ENCODE data around the gene CSRP1.
"Not testable (repeated sequence)": the region's sequence is repeated elsewhere in the genome, so short reads cannot be mapped to it uniquely, and the experiment has no call there.

Gene CSRP1

DNA sequence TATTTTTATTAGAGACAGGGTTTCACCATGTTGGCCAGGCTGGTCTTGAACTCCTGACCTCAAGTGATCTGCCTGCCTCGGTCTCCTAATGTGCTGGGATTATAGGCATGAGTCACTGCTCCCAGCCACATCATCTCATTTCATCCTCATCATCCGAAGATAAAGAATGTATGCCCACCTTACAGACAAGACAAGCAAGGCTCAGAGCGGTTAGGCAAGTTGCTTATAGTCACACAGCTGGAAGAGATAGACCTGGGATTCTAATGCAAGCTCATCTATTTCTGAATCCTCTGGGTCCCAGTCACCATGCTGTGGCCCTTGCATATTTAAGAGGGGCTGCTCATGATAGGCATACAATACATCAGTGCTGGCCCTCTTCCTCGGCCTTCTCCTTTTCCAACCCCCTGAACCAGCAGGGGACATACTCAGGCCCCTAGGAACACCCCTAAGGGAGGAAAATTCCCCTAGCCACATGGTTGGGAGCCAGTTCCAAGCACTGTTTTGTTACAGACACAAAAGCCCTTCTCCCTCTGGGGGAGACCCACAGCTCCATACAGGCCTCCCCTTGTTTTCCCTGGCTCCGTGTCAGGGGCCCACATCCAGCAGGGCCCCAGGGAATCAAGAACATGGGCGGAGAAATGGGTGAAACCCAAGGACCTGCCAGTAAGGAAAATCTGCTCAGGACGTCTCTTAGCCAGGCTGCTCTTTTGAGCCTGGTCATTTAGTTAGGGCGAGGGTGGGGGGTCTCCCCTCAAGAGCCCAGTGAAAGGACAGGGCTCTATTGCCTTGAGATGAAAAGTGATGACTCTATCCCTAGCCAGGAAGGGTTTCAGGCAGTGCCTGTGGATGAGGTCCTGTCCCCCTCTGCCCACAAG lies 6.9 kb downstream of the CSRP1 start:
- peak in 54 of 56 donors; percentile 41 to 94 (median 83) for DNase-seq

DNA sequence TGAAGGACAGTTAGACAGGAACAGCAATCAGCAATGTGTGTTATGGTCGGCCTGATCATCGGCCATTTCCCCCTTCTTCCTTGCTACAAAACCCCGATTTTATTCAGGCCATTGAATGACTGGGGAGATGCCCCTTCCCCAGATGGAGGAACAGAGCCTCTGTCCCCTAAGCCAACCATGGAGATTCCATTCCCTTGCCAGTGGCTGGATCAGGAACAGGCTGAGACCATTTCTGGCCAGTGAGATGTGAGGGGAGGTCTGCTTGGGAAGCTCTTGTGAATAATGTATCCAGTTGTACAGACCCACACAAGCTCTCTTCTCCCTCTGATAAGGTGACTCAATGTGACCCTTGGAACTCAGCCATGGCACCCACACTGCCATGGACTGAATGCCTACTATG lies 7.7 kb downstream of the CSRP1 start:
- no peak for DNase-seq

DNA sequence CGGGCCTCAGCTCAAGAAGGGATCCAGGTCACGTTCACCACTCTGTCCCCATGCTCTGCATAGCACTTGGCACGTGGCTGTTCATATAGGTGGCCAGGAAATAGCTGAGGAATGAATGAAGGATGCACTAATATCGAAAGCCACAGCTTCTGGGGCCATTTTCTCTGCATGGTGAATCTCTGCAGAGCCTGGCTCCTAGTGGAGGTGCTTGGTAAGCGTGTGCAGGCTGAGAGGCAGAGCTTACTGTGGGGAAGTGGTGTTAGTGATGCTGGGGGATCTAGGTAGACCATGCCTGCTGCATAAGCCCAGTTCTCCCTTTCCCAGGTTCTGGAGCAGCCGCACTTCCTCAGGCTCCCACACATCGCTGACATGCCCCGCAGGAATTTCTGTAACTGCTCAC lies 8.3 kb downstream of the CSRP1 start:
- no peak for DNase-seq

DNA sequence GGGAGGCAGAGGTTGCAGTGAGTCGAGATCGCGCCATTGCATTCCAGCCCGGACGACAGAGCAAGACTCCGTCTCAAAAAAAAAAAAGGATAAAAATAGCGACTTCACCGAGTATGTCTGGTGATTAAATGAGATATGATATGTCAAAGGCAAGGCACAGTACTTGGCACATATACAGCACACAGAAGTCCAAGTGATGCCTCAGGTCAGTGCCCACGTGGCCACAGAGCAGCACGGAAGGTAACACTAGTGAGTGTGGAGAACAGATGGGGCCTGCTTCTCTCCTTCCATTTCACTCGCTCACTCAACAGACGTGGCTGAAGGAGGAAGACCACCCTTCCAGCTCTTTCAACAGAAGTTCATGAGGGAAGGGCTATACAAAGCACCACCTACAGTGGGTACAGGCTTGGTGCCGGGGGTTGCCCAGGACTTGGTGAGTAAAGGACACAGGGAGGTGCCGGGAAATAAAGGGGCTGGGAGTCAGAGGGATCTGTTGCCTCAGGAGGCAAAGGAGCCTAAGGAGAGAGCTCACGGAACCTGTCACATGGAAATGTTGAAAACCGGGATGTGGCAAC lies 8.9 kb downstream of the CSRP1 start:
- no peak for DNase-seq

DNA sequence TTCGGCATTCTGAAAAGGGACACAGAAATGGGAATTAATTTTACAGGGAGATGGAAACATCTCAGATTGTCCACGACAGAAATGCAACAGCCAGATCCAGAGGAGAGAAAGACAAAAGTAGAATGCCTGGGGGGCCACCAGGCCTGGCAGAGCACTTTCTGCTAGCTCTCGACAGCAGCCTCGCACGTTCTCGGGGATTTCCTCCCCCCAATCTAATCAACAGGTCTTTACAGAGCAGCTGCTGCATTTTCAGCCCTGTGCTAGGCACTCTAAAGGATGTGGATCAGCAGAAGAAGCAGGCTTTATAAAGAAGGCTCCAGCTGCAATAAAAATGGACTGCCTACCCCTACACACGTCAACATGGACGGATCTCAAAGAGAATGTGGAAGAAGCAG lies 10.6 kb downstream of the CSRP1 start:
- DNase-seq: peak in 1 of 56 donors; percentile 53

DNA sequence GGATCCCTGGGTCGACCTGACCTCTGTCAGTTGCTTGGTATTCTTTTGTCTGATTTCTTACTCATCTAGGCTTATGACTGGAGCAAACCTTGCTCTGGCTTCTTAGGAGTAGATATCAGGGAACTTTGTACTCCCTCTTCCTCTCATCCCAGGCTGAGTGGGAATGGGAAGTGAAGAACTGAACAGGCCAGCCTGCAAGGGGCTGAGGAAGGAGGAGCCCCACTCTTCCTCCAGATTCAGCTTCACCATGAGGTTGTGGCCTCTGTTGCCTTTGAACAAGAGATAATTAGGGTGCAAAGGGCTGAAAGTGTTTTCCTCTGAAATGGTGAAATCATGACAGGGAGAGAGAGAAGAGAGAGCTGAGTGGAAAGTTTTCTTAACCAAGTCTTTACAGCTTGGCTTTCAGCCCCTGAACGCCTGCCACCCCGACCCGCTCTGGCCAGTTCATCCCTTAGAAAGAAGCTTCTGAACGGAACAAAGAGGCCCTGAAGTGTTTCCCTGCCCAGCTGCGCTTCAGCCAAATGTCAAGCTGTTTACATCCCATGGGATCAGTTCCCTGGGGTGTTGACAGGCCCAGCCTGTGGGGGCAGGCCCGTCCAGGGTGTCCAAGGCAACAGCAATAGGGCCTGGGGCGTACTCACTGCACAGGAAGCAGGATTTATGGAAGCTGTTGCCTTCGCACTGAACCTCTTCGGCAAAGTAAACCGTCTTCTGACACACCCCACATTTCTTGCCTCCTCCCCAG lies 11.2 kb downstream of the CSRP1 start:
- peak in 54 of 56 donors; percentile 41 to 95 (median 84) for DNase-seq

DNA sequence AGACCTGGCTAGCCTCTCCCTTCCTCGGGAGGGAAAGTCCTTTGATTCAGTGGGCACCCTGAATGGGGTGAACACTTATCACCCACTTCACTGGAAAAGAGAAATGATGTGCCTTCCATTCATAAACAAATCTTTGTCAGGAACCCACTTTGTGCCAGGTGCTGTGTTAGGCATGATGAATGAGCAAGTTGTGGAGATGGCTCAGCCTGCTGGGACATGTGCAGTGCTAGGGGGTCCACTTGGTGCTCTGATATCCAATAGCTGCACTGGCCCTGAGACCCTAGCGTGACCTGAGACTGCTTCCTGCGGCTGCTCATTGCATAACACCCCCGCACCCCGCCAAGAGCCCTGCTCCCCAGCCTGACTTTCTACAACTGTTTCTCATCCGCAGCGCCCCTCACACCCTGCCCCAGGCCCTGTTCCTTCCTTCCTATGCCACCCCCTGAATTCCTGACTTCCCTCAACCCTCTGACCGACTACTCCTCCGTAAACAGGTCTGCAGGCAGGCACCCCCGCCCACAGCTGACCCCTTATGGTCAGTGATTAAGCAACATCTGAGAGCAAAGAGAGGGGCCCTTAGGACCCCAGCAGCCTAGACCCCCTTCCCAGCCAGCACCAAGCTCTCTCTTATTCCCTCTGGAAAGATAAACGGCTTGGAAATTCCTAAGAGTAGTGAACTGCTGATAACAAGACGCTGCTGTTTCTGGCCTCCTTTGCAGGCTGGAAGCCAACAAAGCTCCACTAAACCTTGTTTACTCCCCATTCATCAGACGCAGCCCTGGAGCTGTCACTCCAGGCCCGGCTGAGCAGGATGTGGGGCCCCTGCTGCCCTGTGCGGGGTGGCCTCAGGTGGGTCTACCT lies 12.9 kb downstream of the CSRP1 start:
- no peak for DNase-seq

DNA sequence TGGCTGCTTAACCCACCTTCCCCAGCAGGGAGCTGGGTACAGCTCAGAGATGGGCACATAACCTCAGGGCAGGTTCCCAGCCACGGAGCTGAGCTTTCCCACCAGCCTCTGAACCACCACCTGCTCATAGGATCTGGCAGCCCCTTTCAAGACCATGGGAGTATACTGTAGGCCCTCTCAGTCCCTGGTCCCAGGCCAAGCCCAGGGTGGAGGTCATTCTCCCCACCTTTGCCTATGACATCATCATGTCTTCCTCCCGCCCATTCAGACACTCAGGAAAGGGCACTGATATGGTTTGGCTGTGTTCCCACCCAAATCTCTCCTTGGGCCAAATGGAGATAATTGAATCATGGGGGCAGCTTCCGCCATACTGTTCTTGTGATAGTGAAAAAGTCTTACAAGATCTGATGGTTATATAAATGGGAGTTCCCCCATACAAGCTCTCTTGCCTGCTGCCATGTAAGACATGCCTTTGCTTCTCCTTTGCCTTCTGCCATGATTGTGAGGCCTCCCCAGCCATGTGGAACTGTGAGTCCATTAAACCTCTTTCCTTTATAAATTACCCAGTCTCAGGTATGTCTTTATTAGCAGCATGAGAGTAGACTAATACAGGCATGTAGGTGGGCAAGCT lies 13.8 kb downstream of the CSRP1 start:
- DNase-seq: not testable (repeated sequence)

DNA sequence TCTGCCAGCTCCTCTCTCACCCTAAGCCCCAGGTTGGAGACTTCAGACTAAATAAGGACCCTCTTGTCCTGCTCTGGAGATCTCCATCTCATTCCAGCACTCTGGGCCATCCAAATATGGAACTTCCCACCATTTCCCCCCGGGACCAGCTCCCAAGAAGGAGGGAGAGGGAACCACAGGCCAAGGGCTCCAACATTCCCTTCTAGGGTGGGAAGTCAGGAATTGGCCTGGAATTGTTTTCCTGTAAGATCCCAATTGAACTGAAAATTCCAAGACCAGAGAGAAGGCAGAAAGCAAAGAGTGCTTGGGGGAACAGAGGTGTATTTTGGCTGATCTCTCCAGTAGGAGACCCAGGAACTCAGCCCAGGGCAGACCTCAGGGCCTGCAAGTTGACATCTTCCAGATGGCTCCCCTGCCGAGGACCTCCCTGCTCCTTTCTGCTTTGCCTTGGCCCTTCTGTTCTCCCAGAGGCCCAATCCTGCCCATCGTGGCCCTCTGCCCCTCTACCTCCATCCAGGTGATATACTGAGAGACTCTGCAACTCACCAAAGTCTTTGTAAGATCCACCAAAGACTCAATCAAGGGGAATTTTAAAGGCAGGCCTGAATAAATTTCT lies 14.9 kb downstream of the CSRP1 start:
- DNase-seq: no peak

DNA sequence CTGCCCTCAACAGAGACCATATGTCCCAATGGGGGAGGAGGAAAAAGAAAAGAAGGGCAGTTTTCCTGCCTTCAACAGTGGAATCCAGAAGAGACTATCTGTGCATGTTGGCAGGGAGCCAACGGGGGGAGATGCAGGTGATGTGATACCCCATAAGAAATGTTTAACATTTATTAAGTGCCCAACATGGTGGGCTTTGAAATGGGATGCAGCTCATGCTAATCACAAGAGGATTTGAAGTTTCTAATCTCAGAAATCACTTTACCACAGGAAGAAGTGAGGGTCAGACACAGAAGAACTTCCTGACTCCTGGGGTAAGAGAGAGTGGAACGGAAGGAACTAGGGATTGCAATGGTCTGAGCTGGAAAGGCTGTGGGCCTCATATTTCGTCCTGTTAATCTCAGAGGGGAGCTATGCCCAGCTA lies 16.2 kb downstream of the CSRP1 start:
- DNase-seq: no peak

DNA sequence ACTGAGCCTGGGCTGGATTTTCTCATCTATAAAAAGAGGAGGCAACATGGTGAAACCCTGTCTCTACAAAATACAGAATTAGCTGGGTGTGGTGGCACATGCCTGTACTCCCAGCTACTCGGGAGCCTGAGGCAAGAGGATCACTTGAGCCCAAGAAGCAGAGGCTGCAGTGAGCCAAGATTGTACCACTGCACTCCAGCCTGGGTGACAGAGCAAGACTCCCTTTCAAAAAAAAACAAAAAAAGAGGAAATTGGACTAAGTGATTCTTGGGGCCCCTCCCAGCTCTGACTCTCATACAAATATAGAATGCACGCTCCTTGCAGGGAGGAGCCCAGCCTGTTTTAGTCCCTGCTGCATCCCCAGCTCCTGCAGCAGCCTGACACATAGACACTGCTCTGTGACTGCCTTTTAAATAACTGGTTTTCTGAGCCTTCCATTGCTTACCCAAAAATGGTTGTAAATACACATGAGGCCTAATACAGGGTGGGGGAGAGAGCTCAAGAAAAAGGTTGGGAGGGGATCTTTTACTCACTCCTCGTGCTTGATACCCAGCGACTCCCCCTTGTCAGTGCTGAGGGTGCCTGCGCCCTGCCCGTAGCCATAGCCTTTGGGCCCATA lies 17.2 kb downstream of the CSRP1 start:
- no peak for DNase-seq

DNA sequence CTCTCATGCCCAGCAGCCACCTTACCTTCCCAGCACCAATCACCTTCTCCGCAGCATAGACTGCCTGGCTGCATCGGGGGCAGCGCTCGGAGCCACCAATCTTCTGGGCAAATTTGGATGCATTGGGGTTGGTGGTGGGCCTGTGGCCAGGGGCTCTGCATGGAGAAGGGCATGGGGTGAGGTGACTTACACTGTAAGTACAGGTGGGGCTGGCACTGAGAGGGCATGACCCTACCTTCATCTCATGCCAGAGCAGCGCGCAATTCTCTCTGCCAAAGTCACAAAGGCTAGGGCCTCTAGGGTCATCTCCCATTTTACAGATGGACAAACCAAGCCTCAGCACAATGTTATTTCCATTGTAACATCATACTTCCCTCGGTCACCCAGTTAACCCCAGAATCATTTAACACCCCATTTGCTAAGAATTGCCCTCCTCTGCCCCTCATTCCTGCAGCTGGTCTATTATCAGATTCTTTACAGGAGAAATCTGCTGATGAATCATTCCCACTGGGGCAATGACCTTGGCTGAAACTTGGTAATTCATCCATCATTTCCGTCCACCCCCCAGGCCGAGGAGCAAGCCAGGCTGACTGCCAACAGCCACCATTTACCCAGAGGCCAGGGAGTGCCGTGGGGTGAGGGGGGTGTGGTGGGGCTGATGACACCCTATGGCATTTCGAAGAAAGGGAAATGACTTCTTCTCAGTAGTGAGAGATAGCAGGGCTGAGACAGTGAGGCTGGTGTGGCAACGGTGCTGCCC lies 17.9 kb downstream of the CSRP1 start:
- peak in 14 of 56 donors; percentile 20 to 81 (median 28) for DNase-seq

DNA sequence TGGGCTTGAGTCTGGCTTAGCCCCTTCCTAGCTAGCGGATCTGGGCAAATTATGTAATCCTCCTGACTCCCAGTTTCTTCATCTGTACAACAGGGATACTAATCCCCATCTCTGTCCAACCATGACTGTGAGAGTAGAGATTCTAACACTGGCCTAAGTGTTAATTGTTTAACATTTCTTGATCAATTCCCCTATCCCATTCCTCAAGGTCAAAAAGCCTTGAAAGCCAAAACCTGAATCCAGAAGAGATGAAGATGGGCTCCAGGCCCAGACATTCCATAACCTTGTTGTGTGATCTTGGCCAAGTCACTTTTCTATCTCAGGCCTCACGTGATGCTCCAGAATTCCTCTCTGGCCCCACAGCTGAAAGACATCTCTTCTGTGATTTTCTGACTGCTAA lies 19.2 kb downstream of the CSRP1 start:
- no peak for DNase-seq

DNA sequence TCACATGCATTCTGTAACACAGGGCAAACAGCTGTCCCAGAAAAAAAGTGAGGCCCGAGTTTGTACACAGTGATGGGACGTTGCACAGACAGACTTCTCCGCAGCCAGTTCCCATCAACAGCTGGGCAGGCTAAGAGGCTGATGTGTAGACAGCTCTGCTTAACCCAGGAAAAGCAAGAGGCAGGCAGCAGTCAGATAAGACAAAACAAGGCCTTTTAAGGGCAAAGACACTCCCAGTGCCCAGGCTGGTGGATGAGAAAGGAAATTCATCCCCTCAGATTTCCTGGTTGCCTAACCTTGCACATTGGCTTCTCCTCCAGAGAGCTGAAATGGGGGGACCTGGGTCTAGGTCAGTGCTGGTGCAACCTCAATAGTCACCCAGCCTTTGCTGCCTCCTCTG lies 20.7 kb downstream of the CSRP1 start:
- DNase-seq: no peak

DNA sequence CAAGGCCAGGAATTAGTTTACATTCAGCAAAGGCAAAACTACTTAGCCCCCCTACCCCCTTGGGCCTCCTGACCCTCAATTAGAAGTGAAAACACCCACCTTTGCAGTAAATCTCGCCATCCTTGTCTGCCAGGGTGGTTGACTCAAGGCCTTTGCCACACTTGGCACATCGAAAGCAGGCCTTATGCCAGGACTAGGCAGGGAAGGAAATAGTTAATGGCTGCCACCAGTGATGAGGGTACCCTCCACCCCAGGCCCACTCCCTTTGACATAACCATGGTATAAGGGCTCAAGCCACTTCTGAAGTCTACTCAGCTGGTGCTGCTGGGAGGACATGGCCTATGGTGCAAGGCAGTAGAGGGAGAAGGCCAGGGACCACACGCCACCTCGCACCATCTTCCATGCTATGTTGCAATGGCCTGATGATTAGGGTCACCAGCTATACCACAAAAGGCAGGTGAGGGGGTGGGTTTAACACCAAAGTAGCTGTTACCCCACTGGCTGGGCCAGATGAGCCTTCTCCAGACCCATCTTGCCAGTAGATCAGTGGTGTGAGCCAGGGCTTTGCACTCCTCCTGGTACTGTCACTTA lies 21.6 kb downstream of the CSRP1 start:
- no peak for DNase-seq

DNA sequence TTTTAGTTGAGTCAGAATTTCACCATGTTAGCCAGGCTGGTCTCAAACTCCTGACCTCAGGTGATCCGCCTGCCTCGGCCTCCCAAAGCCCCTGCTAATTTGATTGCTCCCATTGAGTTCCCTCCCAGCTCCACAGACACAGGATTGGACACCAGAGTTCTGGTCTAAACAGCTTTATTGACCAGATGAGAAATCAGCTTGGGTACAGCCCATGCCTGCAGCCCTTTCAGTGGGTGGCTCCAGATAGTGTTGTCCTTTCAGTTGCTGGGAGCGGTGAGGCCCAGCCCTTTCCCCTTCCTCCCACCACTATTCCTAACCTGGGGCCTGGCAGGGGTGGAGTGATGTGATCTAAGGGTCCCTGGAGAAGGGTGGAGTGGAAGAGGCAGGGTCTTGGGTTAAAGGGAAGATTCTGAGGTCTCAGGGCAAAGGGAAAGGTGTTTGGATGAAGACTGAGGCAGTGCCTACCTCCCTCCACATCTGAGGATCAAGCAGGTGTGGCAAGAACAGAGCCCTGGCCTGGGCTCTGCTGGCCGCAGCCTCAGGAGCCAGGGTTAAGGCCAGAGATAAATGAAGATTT lies 23.5 kb downstream of the CSRP1 start:
- no peak for DNase-seq

DNA sequence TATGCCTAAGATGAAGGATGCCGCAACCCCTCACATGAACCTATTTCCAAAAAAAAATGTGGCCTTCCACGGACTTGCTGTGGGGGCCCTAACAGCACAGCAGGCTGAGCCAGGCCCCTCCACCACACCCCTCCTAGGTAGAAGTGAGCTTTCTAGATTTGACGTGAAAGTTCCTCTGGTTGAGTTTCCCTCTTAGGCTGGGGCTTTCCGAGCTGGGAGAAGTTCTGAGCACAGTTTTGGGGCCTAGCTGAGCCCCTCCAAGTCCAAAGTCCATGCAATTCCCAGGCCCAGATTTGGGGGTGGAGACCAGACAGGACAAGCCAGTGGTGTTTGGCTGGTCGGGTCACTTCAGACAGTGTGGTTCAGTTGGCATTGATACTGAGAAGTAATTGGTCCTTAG lies 24.2 kb downstream of the CSRP1 start:
- no peak for DNase-seq

Data from nucleus accumbens (tissue), 56 donors.